Kidney tubule cell (primary cell): ENCODE measurements around the gene MRPL28.
A peak's percentile ranks its signal among the peaks of the same experiment; 100 is the strongest.
"Not testable (repeated sequence)": the region's sequence is repeated elsewhere in the genome, so short reads cannot be mapped to it uniquely, and the experiment has no call there.

Experiments
- DNase-seq: peaks from one replicate; pipeline ENCODE4 v3.0.0-alpha.2; 2018; ENCODE audit warnings: low spot score

Gene MRPL28

GRCh38 chr16:339680-340079 lies 30.7 kb downstream of the MRPL28 start:
- no peak for DNase-seq

- no peak for DNase-seq
Measured at GRCh38 chr16:337975-338575, 32.3 kb downstream of the MRPL28 start.

- DNase-seq, result no peak
Measured at GRCh38 chr16:337437-337836, 32.9 kb downstream of the MRPL28 start.

- no peak for DNase-seq
Measured at GRCh38 chr16:336269-336668, 34.1 kb downstream of the MRPL28 start.

- DNase-seq, result not testable (repeated sequence)
Measured at GRCh38 chr16:334861-335632, 35.3 kb downstream of the MRPL28 start.

GRCh38 chr16:334164-334832 lies 36.0 kb downstream of the MRPL28 start:
- DNase-seq, result not testable (repeated sequence)

GRCh38 chr16:333406-334094 lies 36.8 kb downstream of the MRPL28 start:
- DNase-seq, result no peak

GRCh38 chr16:331181-331814 lies 39.0 kb downstream of the MRPL28 start:
- not testable (repeated sequence) for DNase-seq

- DNase-seq, result no peak
Measured at GRCh38 chr16:330741-331140, 39.6 kb downstream of the MRPL28 start.

GRCh38 chr16:325375-326145 lies 44.8 kb downstream of the MRPL28 start:
- DNase-seq, result no peak

GRCh38 chr16:324451-325334 lies 45.6 kb downstream of the MRPL28 start:
- DNase-seq, result peak; percentile 8

- no peak for DNase-seq
Measured at GRCh38 chr16:324201-324450, 46.2 kb downstream of the MRPL28 start.

GRCh38 chr16:322476-323143 lies 47.7 kb downstream of the MRPL28 start:
- DNase-seq, result no peak

- no peak for DNase-seq
Measured at GRCh38 chr16:321532-321931, 48.8 kb downstream of the MRPL28 start.

- DNase-seq, result no peak
Measured at GRCh38 chr16:320206-320605, 50.1 kb downstream of the MRPL28 start.

- no peak for DNase-seq
Measured at GRCh38 chr16:318628-319027, 51.7 kb downstream of the MRPL28 start.

GRCh38 chr16:317583-317982 lies 52.8 kb downstream of the MRPL28 start:
- no peak for DNase-seq
